ENCODE data around the gene EPM2A.

Gene EPM2A

GRCh38 chr6:145633981-145634627 is 101.2 kb downstream of the EPM2A start:
- DNase-seq (ENCODE audit: insufficient read length, low spot score) (peak; percentile 34), FAIRE-seq (no peak)
- TF ChIP-seq CTCF (IDR thresholded peaks at IDR 0.05; ENCODE audit: insufficient read depth, missing control alignments), result peak; percentile 92

- no peak for DNase-seq (ENCODE audit: insufficient read length, low spot score)
- no peak for FAIRE-seq
- no peak for TF ChIP-seq CTCF (IDR thresholded peaks at IDR 0.05; ENCODE audit: insufficient read depth, missing control alignments)
Measured at GRCh38 chr6:145632971-145633370, 102.3 kb downstream of the EPM2A start.

GRCh38 chr6:145631374-145631773 is 103.9 kb downstream of the EPM2A start:
- FAIRE-seq, result no peak
- no peak for DNase-seq (ENCODE audit: insufficient read length, low spot score)
- TF ChIP-seq CTCF (IDR thresholded peaks at IDR 0.05; ENCODE audit: insufficient read depth, missing control alignments), result no peak

GRCh38 chr6:145630598-145630997 is 104.7 kb downstream of the EPM2A start:
- no peak for TF ChIP-seq CTCF (IDR thresholded peaks at IDR 0.05; ENCODE audit: insufficient read depth, missing control alignments)
- DNase-seq (ENCODE audit: insufficient read length, low spot score), result no peak
- no peak for FAIRE-seq

GRCh38 chr6:145629478-145629877 is 105.8 kb downstream of the EPM2A start:
- FAIRE-seq (no peak), DNase-seq (ENCODE audit: insufficient read length, low spot score) (no peak)
- TF ChIP-seq CTCF (IDR thresholded peaks at IDR 0.05; ENCODE audit: insufficient read depth, missing control alignments), result no peak

- FAIRE-seq (no peak), DNase-seq (ENCODE audit: insufficient read length, low spot score) (no peak)
- no peak for TF ChIP-seq CTCF (IDR thresholded peaks at IDR 0.05; ENCODE audit: insufficient read depth, missing control alignments)
Measured at GRCh38 chr6:145627451-145627850, 107.9 kb downstream of the EPM2A start.

- no peak for TF ChIP-seq CTCF (IDR thresholded peaks at IDR 0.05; ENCODE audit: insufficient read depth, missing control alignments)
Measured at GRCh38 chr6:145626857-145627256, 108.5 kb downstream of the EPM2A start.

More at GRCh38 chr6:145626857-145627256, 108.5 kb downstream of the EPM2A start:
- DNase-seq (ENCODE audit: insufficient read length, low spot score) (no peak), FAIRE-seq (no peak)
